Measurements from ENCODE around the gene CCDC6. TPM values are rescaled to one million over a fixed set of nuclear protein-coding genes. Genes with fewer than 3 reads are reported as not detected.

The CCDC6 gene
- total RNA-seq, 1 experiment from 2014 or later = 116 TPM

GRCh38 chr10:59844436-59844835 lies 61.9 kb downstream of the CCDC6 start:
- H3K36me3 ChIP-seq (ENCODE audit: control insufficient read depth, insufficient read depth, low read length) = peaks cover 2% of the 10 kb centered on the region; the same call in 1 of the 2 replicates
- no peak for DNase-seq
- no peaks in the 10 kb centered on the region for H3K27me3 Mint-ChIP-seq (ENCODE audit: insufficient read depth, unreplicated experiment)
- H3K4me3 ChIP-seq (ENCODE audit: low read depth, low read length) = no peak overlapping the region
- H3K4me1 ChIP-seq = no peaks in the 10 kb centered on the region
- no TSS peak for BruUV-seq (replicated peaks)
- H3K27me3 ChIP-seq (replicated peaks; ENCODE audit: control insufficient read depth, insufficient read depth, low read length) = no peaks in the 10 kb centered on the region
- ChIA-PET POLR2A (no interaction called here), CTCF (interaction anchor here (1.3 kb wide), 1 partner anchor 62 kb away, joined by 4 read pairs; no protein-coding TSS in a partner anchor)
- H3K4me1 Mint-ChIP-seq (ENCODE audit: low read depth, unreplicated experiment) = no peaks in the 10 kb centered on the region
- no peaks in the 10 kb centered on the region for H3K9me3 ChIP-seq
- peaks cover 69% of the 10 kb centered on the region for H3K36me3 Mint-ChIP-seq (ENCODE audit: insufficient read depth, unreplicated experiment)
- H3K9me3 Mint-ChIP-seq (ENCODE audit: unreplicated experiment) = no peaks in the 10 kb centered on the region
- H3K4me3 Mint-ChIP-seq (ENCODE audit: unreplicated experiment) = no peak overlapping the region
- intact Hi-C loops (cut with micrococcal nuclease; ENCODE audit: unreplicated experiment) = no loop called here
- H3K27ac Mint-ChIP-seq (ENCODE audit: unreplicated experiment) = no peak overlapping the region
- TF ChIP-seq, protein P1, sequence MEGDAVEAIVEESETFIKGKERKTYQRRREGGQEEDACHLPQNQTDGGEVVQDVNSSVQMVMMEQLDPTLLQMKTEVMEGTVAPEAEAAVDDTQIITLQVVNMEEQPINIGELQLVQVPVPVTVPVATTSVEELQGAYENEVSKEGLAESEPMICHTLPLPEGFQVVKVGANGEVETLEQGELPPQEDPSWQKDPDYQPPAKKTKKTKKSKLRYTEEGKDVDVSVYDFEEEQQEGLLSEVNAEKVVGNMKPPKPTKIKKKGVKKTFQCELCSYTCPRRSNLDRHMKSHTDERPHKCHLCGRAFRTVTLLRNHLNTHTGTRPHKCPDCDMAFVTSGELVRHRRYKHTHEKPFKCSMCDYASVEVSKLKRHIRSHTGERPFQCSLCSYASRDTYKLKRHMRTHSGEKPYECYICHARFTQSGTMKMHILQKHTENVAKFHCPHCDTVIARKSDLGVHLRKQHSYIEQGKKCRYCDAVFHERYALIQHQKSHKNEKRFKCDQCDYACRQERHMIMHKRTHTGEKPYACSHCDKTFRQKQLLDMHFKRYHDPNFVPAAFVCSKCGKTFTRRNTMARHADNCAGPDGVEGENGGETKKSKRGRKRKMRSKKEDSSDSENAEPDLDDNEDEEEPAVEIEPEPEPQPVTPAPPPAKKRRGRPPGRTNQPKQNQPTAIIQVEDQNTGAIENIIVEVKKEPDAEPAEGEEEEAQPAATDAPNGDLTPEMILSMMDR (IDR thresholded peaks at IDR 0.05; ENCODE audit: insufficient read depth in 1 of 2, low read depth in 1 of 2, low read length in 1 of 2, severe bottlenecking in 1 of 2, unreplicated experiment in 1 of 2) = no peak

GRCh38 chr10:59843748-59844147 lies 62.6 kb downstream of the CCDC6 start:
- H3K36me3 Mint-ChIP-seq (ENCODE audit: insufficient read depth, unreplicated experiment) = peaks cover 64% of the 10 kb centered on the region
- Histone ChIP-seq H3K4me1 (no peaks in the 10 kb centered on the region), H3K4me3 (ENCODE audit: low read depth, low read length) (no peak overlapping the region), H3K9me3 (no peaks in the 10 kb centered on the region), H3K36me3 (ENCODE audit: control insufficient read depth, insufficient read depth, low read length) (no peaks in the 10 kb centered on the region; the same call in 1 of the 2 replicates), H3K27me3 (replicated peaks; ENCODE audit: control insufficient read depth, insufficient read depth, low read length) (no peaks in the 10 kb centered on the region)
- H3K27me3 Mint-ChIP-seq (ENCODE audit: insufficient read depth, unreplicated experiment) = no peaks in the 10 kb centered on the region
- intact Hi-C loops (cut with micrococcal nuclease; ENCODE audit: unreplicated experiment) = no loop called here
- BruUV-seq (replicated peaks) = no TSS peak
- CTCF ChIA-PET = interaction anchor here (1.3 kb wide), 1 partner anchor 63 kb away, joined by 4 read pairs; no protein-coding TSS in a partner anchor
- no peaks in the 10 kb centered on the region for H3K9me3 Mint-ChIP-seq (ENCODE audit: unreplicated experiment)
- no peaks in the 10 kb centered on the region for H3K4me1 Mint-ChIP-seq (ENCODE audit: low read depth, unreplicated experiment)
- no peak for DNase-seq
- POLR2A ChIA-PET = no interaction called here
- no peak overlapping the region for H3K27ac Mint-ChIP-seq (ENCODE audit: unreplicated experiment)
- no peak overlapping the region for H3K4me3 Mint-ChIP-seq (ENCODE audit: unreplicated experiment)
- TF ChIP-seq, protein P1 (IDR thresholded peaks at IDR 0.05; ENCODE audit: insufficient read depth in 1 of 2, low read depth in 1 of 2, low read length in 1 of 2, severe bottlenecking in 1 of 2, unreplicated experiment in 1 of 2) = no peak

- CTCF ChIA-PET = interaction anchor here (1.9 kb wide), 1 partner anchor 9 kb away, joined by 5 read pairs; no protein-coding TSS in a partner anchor
- intact Hi-C loops (cut with micrococcal nuclease; ENCODE audit: unreplicated experiment) = no loop called here
- H3K4me3 ChIP-seq (ENCODE audit: low read depth, low read length) = no peak overlapping the region
- Mint-ChIP-seq H3K27ac (ENCODE audit: unreplicated experiment) (no peak overlapping the region), H3K4me3 (ENCODE audit: unreplicated experiment) (no peak overlapping the region), H3K4me1 (ENCODE audit: low read depth, unreplicated experiment) (peaks cover 8% of the 10 kb centered on the region), H3K36me3 (ENCODE audit: insufficient read depth, unreplicated experiment) (peaks cover 41% of the 10 kb centered on the region), H3K27me3 (ENCODE audit: insufficient read depth, unreplicated experiment) (no peaks in the 10 kb centered on the region), H3K9me3 (ENCODE audit: unreplicated experiment) (no peaks in the 10 kb centered on the region)
- DNase-seq = no peak
- TF ChIP-seq, protein P1 (IDR thresholded peaks at IDR 0.05; ENCODE audit: insufficient read depth in 1 of 2, low read depth in 1 of 2, low read length in 1 of 2, severe bottlenecking in 1 of 2, unreplicated experiment in 1 of 2) = no peak
- no peaks in the 10 kb centered on the region for H3K9me3 ChIP-seq
- no peaks in the 10 kb centered on the region; the same call in 1 of the 2 replicates for H3K4me1 ChIP-seq
- POLR2A ChIA-PET = no interaction called here
- no TSS peak for BruUV-seq (replicated peaks)
- no peaks in the 10 kb centered on the region; the same call in 1 of the 2 replicates for H3K36me3 ChIP-seq (ENCODE audit: control insufficient read depth, insufficient read depth, low read length)
- no peaks in the 10 kb centered on the region for H3K27me3 ChIP-seq (replicated peaks; ENCODE audit: control insufficient read depth, insufficient read depth, low read length)
Observed at GRCh38 chr10:59839576-59839975, 66.8 kb downstream of the CCDC6 start.

Data from Caco-2 (cell line).